Panc1 (cell line): Measurements from ENCODE around the gene KLHDC9. TPM values are rescaled to one million over a fixed set of nuclear protein-coding genes. Genes with fewer than 3 reads are reported as not detected.

Experiments used
- ATAC-seq: fragments of 200-7000 bp; cut with Tn5 transposase; 2 replicates; pipeline ENCODE4 v1.9.1; 2020; ENCODE audit warnings: mild to moderate bottlenecking, moderate library complexity
- BruUV-seq: library from RNA; stranded (reverse); fragments of 400-500 nt; replicated peaks from 2 replicates; lab custom pipeline; 2021; lab: Mats Ljungman, UMichigan
- CTCF ChIA-PET: fragments of 300-600 bp; sonication (Branson Sonifier 250); formaldehyde crosslinking; loops from one replicate; lab custom pipeline; 2022; ENCODE audit warnings: antibody characterized with exemption; lab: Charles Lee
- POLR2A ChIA-PET: fragments of 300-600 bp; sonication (Branson Sonifier 250); formaldehyde crosslinking; loops from one replicate; lab custom pipeline; 2022; ENCODE audit warnings: antibody characterized with exemption; lab: Charles Lee
- DNase-seq: peaks from one replicate; pipeline ENCODE4 v3.0.0-alpha.2; 2010; ENCODE audit warnings: low read depth, low spot score
- H3K27ac ChIP-seq: 2 replicates; pipeline ENCODE4 v1.5.1; 2011; ENCODE audit warnings: mild to moderate bottlenecking, low read length, inconsistent platforms
- H3K27me3 ChIP-seq: fragments of 200-500 bp; sonication (Bioruptor generic); 2 replicates; pipeline ENCODE4 v1.6.0; 2014; ENCODE audit warnings: low read length, inconsistent platforms; ENCODE audit not compliant: control insufficient read depth, insufficient read depth
- H3K36me3 ChIP-seq: fragments of 200-500 bp; sonication (Bioruptor generic); 2 replicates; pipeline ENCODE4 v1.5.1; 2014; ENCODE audit warnings: inconsistent platforms, mild to moderate bottlenecking, low read length, moderate library complexity; ENCODE audit not compliant: control insufficient read depth, insufficient read depth
- H3K4me1 ChIP-seq: 2 replicates; pipeline ENCODE4 v1.5.1; 2011; ENCODE audit warnings: inconsistent platforms, mild to moderate bottlenecking, low read length, moderate library complexity; ENCODE audit not compliant: control insufficient read depth, insufficient read depth
- H3K4me3 ChIP-seq, 2 experiments: 2 replicates each; pipeline ENCODE4 v1.5.1; 2011 to 2012; ENCODE audit warnings: low read depth in 2 of 2, low read length in 2 of 2, mild to moderate bottlenecking in 2 of 2, inconsistent platforms in 1 of 2, moderate library complexity in 1 of 2
- H3K9me3 ChIP-seq: fragments of 200-500 bp; sonication (Bioruptor generic); 2 replicates; pipeline ENCODE4 v1.5.1; 2014; ENCODE audit warnings: low read depth, mild to moderate bottlenecking, inconsistent platforms, low read length, moderate library complexity; ENCODE audit not compliant: control insufficient read depth, insufficient read depth
- CTCF ChIP-seq: fragments of 450-650 bp; IDR thresholded peaks from 2 replicates; pipeline ENCODE4 v1.5.1; 2017; ENCODE audit warnings: mild to moderate bottlenecking
- POLR2AphosphoS5 ChIP-seq: IDR thresholded peaks from 2 replicates; pipeline ENCODE4 v1.6.1; 2012; ENCODE audit warnings: mild to moderate bottlenecking, low read depth, low read length, moderate library complexity
- REST ChIP-seq, 2 experiments: IDR thresholded peaks; 2 replicates each; pipeline ENCODE4 v1.6.1; 2011 to 2012; ENCODE audit warnings: low read depth in 2 of 2, control low read depth in 1 of 2, low read length in 1 of 2, mild to moderate bottlenecking in 1 of 2, moderate library complexity in 1 of 2; ENCODE audit not compliant: insufficient read depth in 1 of 2
- SIN3A ChIP-seq: IDR thresholded peaks from 2 replicates; pipeline ENCODE4 v1.6.1; 2012; ENCODE audit warnings: low read depth, mild to moderate bottlenecking, low read length, moderate library complexity, borderline replicate concordance; ENCODE audit not compliant: insufficient read depth
- TCF7L2 ChIP-seq: IDR thresholded peaks from 2 replicates; pipeline ENCODE4 v1.6.1; 2011; ENCODE audit warnings: mild to moderate bottlenecking, low read depth, low read length, inconsistent platforms
- in situ Hi-C: cut with HindIII; loops from 2 replicates; pipeline ENCODE4 v1.10.0; 2016; ENCODE audit warnings: low sequenced_read_pairs, low pct_unique_long_range_greater_than_20kb
- intact Hi-C: fragments of 100-400 bp; cut with micrococcal nuclease; formaldehyde crosslinking; loops from one replicate; pipeline ENCODE4 v1.10.0; 2022; ENCODE audit not compliant: unreplicated experiment
- total RNA-seq: library from RNA; stranded (reverse); gene quantifications from one replicate; pipeline ENCODE4 v1.2.1, GENCODE V29; 2021; ENCODE audit not compliant: unreplicated experiment

The KLHDC9 gene
- total RNA-seq, 1 experiment from 2014 or later: 7.6 TPM

GRCh38 chr1:161133220-161133740 lies 35.1 kb downstream of the KLHDC9 start:
- TSS peak; percentile 91 for BruUV-seq
- TF ChIP-seq REST (IDR thresholded peaks at IDR 0.05; ENCODE audit: insufficient read depth in 1 of 2, low read depth in 2 of 2, low read length in 1 of 2): no peak
- 0 out of 2 replicates have a peak, but pooled peaks have one; percentile 3 for TF ChIP-seq SIN3A
- H3K36me3 ChIP-seq: peaks cover 10% of the 10 kb centered on the region
- ATAC-seq (peak; percentile 54), DNase-seq (no peak)
- H3K4me3 ChIP-seq: peak overlapping the region; percentile 96 to 99
- POLR2A ChIA-PET: interaction anchor here (0.5 to 1.4 kb wide), 3 partner anchors 15 to 33 kb away, joined by 3 to 8 read pairs (median 5); no protein-coding TSS in a partner anchor
- no peaks in the 10 kb centered on the region for H3K27me3 ChIP-seq
- peak overlapping the region; percentile 99 for H3K27ac ChIP-seq
- intact Hi-C loops (no loop called here), in situ Hi-C loops (no loop called here)
- peaks cover 14% of the 10 kb centered on the region for H3K4me1 ChIP-seq
- CTCF ChIA-PET: interaction anchor here (0.7 kb wide), 1 partner anchor 135 kb away, joined by 3 read pairs; no protein-coding TSS in a partner anchor
- H3K9me3 ChIP-seq: no peaks in the 10 kb centered on the region

GRCh38 chr1:161137881-161138280 lies 39.7 kb downstream of the KLHDC9 start:
- Histone ChIP-seq H3K36me3 (no peaks in the 10 kb centered on the region; the same call in 1 of the 2 replicates), H3K4me1 (no peaks in the 10 kb centered on the region), H3K4me3 (no peak overlapping the region), H3K27me3 (no peaks in the 10 kb centered on the region), H3K9me3 (no peaks in the 10 kb centered on the region), H3K27ac (no peak overlapping the region)
- no peak for ATAC-seq
- no peak for DNase-seq
- POLR2A ChIA-PET: interaction anchor here (0.9 kb wide), 1 partner anchor 21 kb away, joined by 7 read pairs; the partner anchor contains the start of genes NIT1 and PFDN2
- TF ChIP-seq SIN3A: no peak
- TF ChIP-seq CTCF: no peak
- TF ChIP-seq POLR2AphosphoS5: no peak
- no peak for TF ChIP-seq REST (IDR thresholded peaks at IDR 0.05; ENCODE audit: insufficient read depth in 1 of 2, low read depth in 2 of 2, low read length in 1 of 2)
- TF ChIP-seq TCF7L2: no peak
- in situ Hi-C loops (no loop called here), intact Hi-C loops (no loop called here)
- BruUV-seq: no TSS peak
- CTCF ChIA-PET: no interaction called here
